ENCODE results near the gene GZMM. TPM values are rescaled to one million over a fixed set of nuclear protein-coding genes. Genes with fewer than 3 reads are reported as not detected.

Gene GZMM
- total and polyA plus RNA-seq, 2 experiments from 2014 or later, result 0.29 TPM; not detected in 1

- H3K9me3 Mint-ChIP-seq, result no peaks in the 10 kb centered on the region; the same call in 2 of the 3 replicates
- H3K27me3 Mint-ChIP-seq (ENCODE audit: insufficient read depth, low read depth, poor library complexity), result peaks cover 21% of the 10 kb centered on the region
- H3K36me3 Mint-ChIP-seq (ENCODE audit: low read depth), result peaks cover 30% of the 10 kb centered on the region
- peaks cover 55% of the 10 kb centered on the region for H4K20me1 ChIP-seq (replicated peaks; ENCODE audit: insufficient read depth)
- peaks cover 19% of the 10 kb centered on the region for H3K4me1 Mint-ChIP-seq
- H3K27me3 ChIP-seq (ENCODE audit: insufficient read depth), result no peaks in the 10 kb centered on the region
- TF ChIP-seq CTCF (conservative IDR thresholded peaks at IDR 0.05; ENCODE audit: low read depth in 2 of 2) (no peak), ETS1 (IDR thresholded peaks at IDR 0.05) (no peak), NANOG (IDR thresholded peaks at IDR 0.05; ENCODE audit: borderline replicate concordance) (no peak), EZH2phosphoT487 (IDR thresholded peaks at IDR 0.05; ENCODE audit: unreplicated experiment) (no peak), STAT1 (IDR thresholded peaks at IDR 0.05; ENCODE audit: unreplicated experiment) (no peak), JUNB (IDR thresholded peaks at IDR 0.05; ENCODE audit: unreplicated experiment) (no peak), ZNF114 (CRISPR knock-in tag; IDR thresholded peaks at IDR 0.05) (no peak), POLR2AphosphoS5 (IDR thresholded peaks at IDR 0.05; ENCODE audit: low read depth) (no peak), CREB1 (CRISPR knock-in tag; IDR thresholded peaks at IDR 0.05; ENCODE audit: low read depth) (no peak), ZNF331 (CRISPR knock-in tag; IDR thresholded peaks at IDR 0.05; ENCODE audit: low read depth) (no peak), EZH2 (IDR thresholded peaks at IDR 0.05; ENCODE audit: low read depth, unreplicated experiment) (no peak), REST (IDR thresholded peaks at IDR 0.05; ENCODE audit: unreplicated experiment) (no peak), ZNF462 (CRISPR knock-in tag; IDR thresholded peaks at IDR 0.05) (no peak)
- no peak overlapping the region for H3K4me3 ChIP-seq
- H3K27ac ChIP-seq (ENCODE audit: low read depth), result 0 out of 2 replicates have a peak overlapping the region, but pooled peaks have one; percentile 69
- 0 out of 2 replicates have a peak, but pooled peaks cover 10% of the 10 kb centered on the region for H3F3A ChIP-seq (replicated peaks; ENCODE audit: low read depth)
- no peak overlapping the region for H3K4me2 ChIP-seq
- H3K79me2 ChIP-seq (replicated peaks; ENCODE audit: insufficient read depth), result peaks cover 79% of the 10 kb centered on the region
- H3K4me1 ChIP-seq (ENCODE audit: insufficient read depth), result peaks cover 18% of the 10 kb centered on the region
- H3K9me2 ChIP-seq (ENCODE audit: insufficient read depth), result no peaks in the 10 kb centered on the region
- H3K27ac Mint-ChIP-seq, result no peak overlapping the region
- ATAC-seq (no peak), DNase-seq (ENCODE audit: low spot score) (no peak)
- H3K4me3 Mint-ChIP-seq, result no peak overlapping the region; the same call in 2 of the 3 replicates
- no peak overlapping the region for H2AFZ ChIP-seq
- no peaks in the 10 kb centered on the region; the same call in 1 of the 2 replicates for H3K36me3 ChIP-seq (ENCODE audit: insufficient read depth)
Observed at GRCh38 chr19:576768-577438, 33.0 kb downstream of the GZMM start.

Data from GM23338 (cell line).